SKM-1 treated with dmso at 0.1 percent for 144 hours (cell line): ENCODE results near the gene F8.
A peak's percentile ranks its signal among the peaks of the same experiment; 100 is the strongest.
"Not testable (repeated sequence)": the region's sequence is repeated elsewhere in the genome, so short reads cannot be mapped to it uniquely, and the experiment has no call there.

Experiments
- DNase-seq: peaks from one replicate; lab custom pipeline; 2025; ENCODE audit not compliant: unreplicated experiment; lab: John Stamatoyannopoulos, UW

F8 gene

DNA sequence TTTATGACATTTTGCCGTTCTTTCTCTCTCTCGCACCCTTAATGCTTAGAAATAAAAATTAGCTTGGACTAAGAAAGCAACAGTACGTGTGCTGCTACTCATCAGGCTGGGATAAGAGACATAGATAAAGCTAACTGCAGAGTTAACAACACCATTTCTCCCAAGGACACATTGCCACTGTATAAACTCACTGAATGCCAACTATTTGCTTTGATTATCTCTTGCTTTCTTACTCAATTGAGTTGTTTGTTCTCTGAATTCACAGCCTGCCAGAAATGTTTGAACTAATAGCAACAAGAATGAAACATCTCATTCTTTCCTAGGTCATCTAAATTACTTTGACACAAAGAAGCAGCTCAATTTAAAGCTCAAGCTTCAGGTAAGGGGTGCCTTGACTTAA lies 34.6 kb downstream of the F8 start:
- DNase-seq, result no peak

DNA sequence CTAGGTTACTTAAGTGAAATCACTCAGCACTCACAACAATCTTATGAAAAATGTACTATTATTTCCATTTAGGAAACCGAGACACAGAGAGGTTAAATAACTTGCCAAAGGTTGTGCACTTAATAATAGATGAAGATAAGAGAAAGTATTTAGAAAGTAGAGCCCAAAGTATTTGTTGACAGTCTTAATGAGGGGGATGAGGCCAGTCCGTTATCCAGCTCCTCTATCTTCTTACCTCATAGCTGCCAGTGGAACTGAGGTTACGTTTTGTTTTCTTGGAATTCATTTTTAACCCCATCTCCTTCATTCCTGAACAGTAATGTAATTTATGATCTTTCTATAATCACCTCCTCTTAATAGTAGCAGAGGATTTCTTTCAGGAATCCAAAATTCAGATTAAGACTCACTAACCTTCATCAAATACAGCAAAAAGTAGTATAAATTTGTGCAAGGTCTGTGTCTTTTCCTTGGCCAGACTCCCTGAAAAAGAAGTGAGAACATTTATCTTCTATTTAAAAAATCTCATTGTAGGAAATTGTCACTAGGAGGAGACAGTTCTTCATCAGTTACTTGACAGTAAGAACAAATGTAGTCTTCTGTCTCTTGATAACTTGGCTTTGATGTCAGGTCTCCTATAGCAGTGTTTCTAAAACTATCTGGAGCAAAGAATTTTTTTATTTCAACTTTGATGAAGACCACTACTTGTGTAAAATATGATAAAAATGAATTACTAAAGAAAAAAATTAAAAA lies 35.5 kb downstream of the F8 start:
- DNase-seq, result no peak

DNA sequence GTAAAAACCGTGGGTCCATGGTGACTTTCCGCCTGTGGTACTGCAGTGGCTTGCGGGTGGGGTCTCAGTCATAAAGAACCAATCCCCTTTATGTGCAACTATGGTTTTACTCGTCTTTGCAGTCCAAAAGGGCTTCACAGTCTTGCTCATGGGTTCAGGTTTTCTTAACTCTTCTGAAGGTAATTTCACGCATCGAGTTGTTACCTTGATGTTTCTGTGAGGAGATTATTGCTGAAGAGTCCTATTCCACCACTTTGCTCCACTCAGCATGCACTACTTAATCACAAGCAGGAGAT lies 41.5 kb downstream of the F8 start:
- no peak for DNase-seq

DNA sequence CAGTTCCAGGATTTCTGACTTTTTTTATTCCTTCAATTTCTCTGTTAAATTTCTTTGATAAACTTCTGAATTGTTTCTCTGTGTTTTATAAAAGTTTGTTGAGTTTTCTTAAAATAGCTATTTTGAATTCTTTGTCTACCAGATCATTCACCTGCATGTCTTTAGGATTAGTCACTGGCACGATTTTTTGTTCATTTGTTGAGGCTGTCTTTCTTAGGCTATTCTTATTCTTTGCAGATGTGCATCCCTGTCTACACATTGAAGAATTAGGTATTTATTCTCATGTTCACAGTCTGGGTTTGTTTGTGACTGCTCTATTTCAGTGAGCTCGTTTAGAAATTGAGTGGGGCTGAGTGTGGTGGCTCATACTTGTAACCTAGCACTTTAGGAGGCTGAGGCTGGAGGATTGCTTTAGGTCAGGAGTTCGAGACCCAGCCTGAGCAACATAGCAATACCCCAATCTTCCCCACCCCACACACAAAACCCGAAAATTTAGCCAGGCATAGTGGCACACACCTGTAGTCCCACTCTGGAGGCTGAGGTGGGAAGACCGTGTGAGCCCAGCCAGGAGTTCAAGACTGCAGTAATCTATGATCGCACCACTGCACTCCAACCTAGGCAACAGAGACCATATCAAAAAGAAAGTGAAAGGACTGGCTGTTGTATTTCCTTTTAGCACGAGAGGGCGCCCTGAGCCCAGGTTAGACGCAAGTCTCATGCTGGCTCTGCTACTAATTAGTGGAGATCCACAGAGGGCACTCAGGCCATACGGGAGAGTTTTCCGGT lies 42.0 kb downstream of the F8 start:
- peak; percentile 50 for DNase-seq

DNA sequence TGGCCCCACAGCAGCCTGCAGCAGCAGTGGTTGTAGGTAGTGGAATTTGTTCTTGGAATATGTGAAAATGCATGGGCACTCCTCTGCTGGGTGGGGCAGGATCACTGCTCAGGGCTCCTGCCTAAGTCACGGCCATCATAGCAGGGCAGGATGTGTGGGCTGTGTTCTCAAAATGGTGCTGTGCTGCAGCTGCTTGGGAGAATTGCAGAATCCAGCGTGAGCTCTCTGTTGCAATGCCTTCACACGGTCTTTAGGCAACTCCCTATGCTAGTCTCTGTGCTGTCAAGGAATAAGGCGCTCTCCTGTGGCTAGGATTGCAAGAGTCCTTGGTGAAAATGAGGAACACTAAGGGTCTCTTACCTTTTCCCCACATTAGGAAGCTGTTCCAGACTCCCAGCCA lies 42.9 kb downstream of the F8 start:
- DNase-seq, result peak; percentile 46

DNA sequence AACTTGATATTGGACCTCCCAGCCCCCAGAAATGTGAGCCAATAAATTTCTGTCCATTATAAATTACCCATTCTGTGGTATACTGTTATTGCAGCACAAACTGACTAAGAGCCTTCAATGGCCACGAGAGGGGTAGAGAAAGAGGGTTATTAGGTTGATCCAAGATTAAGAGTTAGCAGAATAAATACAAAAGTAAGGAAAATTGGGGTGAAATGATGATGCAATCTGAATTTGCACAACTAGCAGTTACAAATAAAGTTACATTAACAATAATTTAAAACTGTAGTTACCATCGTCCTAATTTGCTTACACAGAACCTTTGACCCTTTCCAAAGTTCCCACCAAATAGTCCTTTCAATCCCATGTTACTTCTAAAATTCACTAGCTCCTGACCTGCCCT lies 54.2 kb downstream of the F8 start:
- DNase-seq, result no peak

DNA sequence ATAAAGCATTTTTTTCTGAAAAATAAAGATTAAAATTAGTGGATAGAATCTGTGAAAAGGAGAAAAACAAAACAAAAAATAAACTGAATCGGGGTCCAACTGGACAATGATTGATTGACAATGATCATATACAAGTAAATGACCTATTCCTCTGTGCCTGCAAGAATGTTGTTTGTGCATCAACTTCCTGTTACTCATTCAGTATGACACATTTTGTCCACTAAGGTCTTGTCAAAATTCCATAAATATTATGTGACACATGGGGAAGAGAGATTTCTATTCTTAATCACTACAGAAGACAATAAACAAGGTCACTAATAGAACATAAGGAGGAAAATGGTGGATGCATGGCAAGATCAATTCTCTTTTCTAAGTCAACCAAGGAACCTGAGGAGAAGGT lies 54.9 kb downstream of the F8 start:
- no peak for DNase-seq

DNA sequence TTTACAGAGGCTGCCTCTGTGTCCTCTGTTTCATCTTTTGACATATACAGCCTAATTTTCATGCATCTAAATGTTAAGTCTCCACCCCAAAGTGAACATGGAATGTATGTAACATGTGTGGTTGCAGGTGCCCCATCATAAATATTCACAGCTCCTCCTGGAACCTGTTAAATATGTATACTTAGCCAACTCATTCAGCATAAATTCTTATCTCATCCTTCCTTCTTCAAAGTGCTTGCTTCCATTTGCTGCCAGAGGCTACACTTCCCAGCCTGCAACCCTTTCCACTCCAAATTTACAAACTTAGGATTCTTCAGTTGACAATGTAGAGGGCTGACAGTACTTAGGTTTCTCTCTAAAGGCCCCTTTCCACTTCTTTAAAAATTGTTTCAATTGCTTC lies 60.6 kb downstream of the F8 start:
- DNase-seq, result no peak

DNA sequence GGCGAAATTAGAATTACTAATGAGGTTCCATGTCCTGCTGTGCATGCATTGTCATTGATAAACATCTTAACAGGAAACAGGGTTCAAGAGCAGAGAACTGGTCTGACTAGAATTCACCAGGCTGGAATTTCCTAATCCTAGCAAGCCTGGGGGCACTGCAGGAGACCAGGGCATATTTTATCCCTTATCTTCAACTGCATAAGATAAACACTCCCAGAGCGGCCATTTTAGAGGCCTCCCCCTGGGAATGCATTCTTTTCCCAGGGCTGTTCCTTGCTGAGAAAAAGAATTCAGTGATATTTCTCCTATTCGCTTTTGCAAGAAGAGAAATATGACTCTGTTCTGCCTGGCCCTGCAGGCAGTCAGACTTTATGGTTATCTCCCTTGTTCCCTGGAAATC lies 66.7 kb downstream of the F8 start:
- DNase-seq, result not testable (repeated sequence)

DNA sequence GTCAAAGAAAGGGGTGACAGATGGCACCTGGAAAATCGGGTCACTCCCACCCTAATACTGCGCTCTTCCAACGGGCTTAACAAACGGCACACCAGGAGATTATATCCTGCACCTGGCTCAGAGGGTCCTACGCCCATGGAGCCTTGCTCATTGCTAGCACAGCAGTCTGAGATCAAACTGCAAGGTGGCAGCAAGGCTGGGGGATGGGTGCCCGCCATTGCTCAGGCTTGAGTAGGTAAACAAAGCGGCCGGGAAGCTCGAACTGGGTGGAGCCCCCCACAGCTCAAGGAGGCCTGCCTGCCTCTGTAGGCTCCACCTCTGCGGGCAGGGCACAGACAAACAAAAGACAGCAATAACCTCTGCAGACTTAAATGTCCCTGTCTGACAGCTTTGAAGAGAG lies 83.3 kb downstream of the F8 start:
- DNase-seq, result not testable (repeated sequence)

DNA sequence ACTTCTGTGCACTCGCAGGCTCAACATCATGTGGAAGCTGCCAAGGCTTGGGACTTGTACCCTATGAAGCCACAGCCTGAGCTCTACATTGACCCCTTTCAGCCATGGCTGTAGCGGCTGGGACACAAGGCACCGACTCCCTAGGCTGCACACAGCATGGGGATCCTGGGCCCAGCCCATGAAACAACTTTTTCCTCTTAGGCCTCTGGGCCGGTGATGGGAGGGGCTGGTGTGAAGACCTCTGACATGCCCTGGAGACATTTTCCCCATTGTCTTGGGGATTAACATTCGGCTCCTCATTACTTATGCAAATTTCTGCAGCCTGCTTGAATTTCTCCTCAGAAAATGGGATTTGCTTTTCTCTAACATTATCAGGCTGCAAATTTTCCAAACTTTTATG lies 97.8 kb downstream of the F8 start:
- not testable (repeated sequence) for DNase-seq

DNA sequence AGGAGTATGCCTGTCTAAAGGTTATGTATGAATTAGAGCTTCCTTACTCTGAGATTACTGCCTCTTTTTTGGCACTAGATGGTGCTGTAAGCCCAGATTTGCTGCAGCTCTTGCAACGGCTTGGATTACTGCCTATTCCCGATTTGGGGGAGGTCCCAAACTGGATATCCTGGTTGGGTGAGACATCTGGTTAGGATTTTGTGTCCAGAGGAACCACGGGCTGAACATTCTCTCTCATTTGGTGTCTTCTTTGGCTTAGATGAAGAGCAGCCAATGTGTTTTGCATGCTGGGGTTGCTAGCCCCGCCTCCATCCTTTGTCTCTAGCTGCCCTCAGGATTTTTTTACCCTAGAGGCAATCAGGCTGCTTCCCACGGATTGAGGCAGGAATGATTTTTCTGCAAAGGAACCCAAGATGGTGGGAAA lies 104.5 kb downstream of the F8 start:
- DNase-seq, result peak; percentile 14

DNA sequence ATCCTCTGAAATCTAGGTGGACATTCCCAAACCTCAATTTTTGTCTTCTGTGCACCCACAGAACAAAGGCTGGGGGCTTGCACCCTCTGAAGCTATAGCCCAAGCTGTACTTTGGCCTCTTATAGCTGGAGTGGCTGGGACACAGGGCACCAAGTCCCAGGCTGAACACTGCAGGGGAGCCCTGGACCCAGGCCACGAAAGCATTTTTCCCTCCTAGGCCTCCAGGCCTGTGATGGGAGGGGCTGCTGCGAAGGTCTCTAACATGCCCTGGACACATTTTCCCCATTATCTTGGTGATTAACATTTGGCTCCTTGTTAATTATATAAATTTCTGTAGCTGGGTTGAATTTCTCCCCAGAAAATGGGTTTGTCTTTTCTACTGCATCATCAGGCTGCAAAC lies 108.5 kb downstream of the F8 start:
- no peak for DNase-seq

DNA sequence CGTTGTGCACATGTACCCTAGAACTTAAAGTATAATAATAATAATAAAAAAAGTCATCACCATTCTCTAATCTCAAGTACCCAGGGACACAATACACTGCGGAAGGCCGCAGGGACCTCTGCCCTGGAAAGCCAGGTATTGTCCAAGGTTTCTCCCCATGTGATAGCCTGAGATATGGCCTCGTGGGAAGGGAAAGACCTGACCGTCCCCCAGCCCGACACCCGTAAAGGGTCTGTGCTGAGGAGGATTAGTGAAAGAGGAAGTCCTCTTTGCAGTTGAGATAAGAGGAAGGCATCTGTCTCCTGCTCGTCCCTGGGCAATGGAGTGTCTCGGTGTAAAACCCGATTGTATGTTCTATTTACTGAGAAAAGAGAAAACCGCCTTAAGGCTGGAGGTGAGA lies 112.0 kb downstream of the F8 start:
- not testable (repeated sequence) for DNase-seq

DNA sequence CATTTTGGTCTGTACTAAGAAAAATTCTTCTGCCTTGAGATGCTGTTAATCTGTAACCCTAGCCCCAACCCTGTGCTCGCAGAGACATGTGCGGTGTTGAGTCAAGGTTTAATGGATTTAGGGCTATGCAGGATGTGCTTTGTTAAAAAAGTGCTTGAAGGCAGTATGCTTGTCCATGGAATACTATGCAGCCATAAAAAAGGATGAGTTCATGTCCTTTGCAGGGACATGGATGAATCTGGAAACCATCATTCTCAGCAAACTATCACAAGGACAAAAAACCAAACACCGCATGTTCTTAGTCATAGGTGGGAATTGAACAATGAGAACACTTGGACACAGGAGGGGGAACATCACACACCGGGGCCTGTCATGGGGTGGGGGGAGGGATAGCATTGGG lies 112.5 kb downstream of the F8 start:
- DNase-seq, result not testable (repeated sequence)

DNA sequence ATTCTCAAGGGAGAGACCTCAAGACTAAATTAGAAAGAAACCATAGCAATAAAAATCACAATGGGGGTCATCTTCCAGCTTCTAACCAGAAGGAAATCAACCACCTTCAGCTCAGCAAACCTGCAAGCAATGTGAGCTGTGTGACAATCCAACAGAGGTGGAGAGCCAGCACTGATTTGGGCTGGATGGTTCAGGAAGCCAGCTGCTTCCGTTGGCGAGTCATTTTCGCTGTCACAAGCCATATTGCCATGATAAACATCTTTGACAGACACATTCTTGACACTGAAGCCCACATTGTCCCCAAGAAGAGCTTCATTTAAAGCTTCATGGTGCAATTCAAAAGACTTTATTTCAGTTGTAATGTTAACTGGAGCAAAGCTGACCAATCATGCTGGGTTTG lies 113.7 kb downstream of the F8 start:
- DNase-seq, result no peak

DNA sequence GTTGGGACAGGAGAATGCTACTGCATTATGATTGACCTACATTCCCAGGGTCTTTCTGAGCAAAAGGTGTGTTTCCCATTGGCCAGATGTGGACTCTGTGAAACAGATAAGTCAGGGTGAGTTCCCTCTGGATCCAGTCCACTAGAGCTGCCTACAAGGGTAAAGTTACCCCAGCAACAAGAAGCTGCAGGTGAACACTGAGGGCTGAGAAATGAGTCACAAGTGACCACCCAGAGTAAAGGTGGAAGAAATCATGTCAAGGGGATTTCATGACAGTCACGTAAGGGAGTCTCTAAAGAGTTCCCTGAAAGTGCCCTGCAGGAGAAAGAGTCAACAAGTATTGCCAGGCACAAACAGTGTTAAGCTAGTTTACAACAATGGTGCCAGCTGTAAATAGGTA lies 120.1 kb downstream of the F8 start:
- no peak for DNase-seq

DNA sequence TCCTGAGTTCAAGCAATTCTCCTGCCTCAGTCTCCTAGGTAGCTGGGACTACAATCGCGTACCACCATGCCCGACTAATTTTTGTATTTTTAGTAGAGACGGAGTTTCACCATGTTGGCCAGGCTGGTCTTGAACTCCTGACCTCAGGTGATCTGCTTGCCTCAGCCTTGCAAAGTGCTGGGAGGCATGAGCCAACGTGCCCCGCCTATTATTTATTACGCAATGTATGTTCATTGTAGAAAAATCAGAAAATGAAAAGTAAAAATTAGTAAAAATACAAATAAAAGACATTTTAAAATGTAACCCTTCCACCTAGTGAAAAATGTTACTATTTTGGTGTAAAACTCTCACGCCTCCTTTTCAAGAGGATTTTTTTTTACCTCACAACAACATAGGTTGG lies 122.2 kb downstream of the F8 start:
- DNase-seq, result no peak

DNA sequence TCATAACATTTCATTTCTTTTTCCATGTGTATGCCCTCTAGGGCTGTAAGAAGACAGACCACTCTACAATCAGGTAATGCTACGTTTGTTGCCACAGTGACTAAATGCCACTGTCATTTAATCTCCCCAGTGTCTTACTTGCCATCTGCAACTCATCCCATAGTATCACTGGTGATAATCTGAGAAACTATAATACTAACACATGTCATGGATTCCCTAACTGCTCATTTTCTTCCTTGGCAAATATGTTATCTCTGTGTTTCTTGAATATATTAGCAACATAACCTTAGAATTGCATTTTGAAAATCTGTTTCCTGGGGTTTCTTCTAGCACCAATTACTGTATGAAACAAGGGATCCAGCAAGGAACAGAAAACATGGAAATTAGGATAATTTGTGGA lies 130.2 kb downstream of the F8 start:
- DNase-seq, result no peak

DNA sequence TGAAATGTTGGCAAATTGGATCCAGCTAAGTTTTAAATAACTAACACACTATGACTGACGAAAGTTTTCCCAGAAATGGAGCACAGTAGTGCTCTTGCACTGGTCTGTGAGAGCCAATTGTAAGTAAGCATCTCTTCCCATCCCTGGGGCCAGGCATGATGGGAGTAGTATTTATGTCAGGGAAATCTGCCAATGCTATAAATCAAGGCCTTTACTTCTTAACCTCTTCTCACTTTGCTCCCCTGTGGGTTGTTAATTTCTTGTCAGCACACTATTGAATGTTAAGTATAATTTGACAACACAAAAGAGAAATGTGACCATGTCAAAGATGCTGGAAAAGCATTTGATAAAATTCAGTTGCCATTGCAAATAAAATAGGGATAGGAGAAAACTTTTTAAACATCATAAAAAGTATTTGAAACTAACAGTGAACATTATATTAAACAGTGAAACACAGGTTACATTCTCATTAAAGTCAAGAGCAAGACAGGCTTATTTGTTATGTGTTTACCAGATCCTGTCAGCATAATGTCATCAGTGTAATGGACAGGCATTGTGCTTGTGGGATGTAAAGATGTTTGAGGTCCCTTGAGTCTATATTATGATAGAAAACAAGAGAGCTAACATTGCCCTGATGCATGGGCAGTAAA lies 131.4 kb downstream of the F8 start:
- no peak for DNase-seq

DNA sequence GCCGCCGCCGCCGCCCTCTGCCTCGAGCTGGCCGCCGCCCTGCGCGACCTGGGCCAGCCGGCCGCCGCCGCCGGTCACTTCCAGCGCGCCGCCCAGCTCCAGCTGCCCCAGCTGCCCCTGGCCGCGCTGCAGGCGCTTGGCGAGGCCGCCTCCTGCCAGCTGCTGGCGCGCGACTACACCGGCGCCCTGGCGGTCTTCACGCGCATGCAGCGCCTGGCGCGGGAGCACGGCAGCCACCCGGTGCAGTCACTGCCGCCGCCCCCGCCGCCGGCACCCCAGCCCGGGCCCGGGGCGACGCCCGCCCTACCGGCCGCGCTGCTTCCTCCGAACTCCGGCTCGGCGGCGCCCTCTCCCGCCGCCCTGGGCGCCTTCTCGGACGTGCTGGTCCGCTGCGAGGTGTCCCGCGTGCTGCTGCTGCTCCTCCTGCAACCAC lies 135.7 kb downstream of the F8 start:
- DNase-seq, result not testable (repeated sequence)

DNA sequence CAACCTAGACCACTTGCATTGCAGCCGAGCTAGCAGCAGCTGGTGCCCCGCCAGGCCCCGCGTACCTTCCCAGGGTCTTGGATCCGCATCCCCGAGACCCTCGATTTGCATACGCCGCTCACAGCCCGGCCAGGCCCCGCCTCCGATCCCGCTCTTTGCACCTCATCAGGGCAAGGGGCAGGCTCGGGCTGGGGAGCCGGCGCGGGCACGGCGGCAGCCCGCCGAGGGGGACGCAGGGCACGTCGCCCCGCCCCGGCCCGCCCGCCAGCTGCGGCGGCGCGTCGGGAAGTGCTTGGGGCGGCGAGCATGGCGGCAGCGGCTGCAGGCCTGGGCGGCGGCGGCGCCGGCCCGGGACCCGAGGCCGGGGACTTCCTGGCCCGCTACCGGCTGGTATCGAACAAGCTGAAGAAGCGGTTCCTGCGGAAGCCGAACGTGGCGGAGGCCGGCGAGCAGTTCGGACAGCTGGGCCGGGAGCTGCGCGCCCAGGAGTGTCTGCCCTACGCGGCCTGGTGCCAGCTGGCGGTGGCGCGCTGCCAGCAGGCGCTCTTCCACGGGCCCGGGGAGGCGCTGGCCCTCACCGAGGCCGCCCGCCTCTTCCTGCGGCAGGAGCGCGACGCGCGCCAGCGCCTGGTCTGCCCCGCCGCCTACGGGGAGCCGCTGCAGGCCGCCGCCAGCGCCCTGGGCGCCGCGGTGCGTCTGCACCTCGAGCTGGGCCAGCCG lies 136.3 kb downstream of the F8 start, which contains the start of gene F8A1:
Gene F8A1 (plus strand): TSS at position 287 of the 720 bp plus-strand sequence. CDS start 20 bp downstream, at position 307.
- not testable (repeated sequence) for DNase-seq
